ENCODE data around the gene ATXN1L.

ATXN1L gene

DNA sequence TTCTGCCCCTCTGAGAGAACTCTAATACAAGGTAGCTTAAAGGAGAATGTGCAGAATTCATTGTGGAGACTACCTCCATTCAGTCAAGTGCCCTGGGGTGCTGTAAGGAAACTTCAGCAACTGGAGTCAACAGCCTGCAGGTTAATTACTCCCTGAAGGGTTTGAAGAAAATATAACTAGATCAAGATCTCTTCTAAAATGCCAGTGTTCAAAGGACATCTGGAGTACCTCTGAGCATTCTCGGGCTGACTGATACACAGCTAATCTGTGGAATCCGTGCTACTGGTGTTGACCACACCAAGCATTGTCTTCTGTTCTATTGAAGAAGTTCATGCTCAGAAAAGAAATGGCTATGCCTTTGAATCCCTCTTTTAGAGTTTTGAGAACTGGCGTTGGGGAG lies 11.5 kb upstream of the ATXN1L start:
- Histone ChIP-seq H3K4me3 (ENCODE audit: low read length) (no peak overlapping the region), H3K27me3 (ENCODE audit: insufficient read depth, low read length) (no peaks in the 10 kb centered on the region), H2AFZ (ENCODE audit: low read depth, low read length) (no peak overlapping the region), H3K4me1 (ENCODE audit: insufficient read depth, low read length) (no peaks in the 10 kb centered on the region), H3K36me3 (ENCODE audit: insufficient read depth, low read length) (no peaks in the 10 kb centered on the region), H3K9me3 (ENCODE audit: low read length) (no peaks in the 10 kb centered on the region)

DNA sequence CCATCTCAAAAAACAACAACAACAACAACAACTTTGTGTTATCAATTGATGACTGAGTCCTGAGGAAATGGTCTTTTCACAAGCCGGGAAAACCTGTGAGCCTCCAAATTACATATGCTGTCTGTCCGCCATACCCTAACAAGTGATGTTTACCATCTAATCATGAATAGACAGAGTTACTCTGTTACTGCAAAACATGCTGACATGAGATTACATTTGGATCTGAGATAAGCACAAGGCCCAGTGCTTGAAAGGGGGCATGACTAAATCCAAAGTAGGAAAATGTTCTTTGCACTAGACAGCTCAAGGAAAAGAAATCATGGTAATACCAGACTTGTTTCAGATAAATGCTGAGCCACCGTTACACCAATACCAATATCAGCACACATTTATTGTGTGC lies 8.6 kb upstream of the ATXN1L start:
- H3K4me3 ChIP-seq (ENCODE audit: low read length): no peak overlapping the region
- H3K9me3 ChIP-seq (ENCODE audit: low read length): no peaks in the 10 kb centered on the region
- H3K4me1 ChIP-seq (ENCODE audit: insufficient read depth, low read length): no peaks in the 10 kb centered on the region
- H2AFZ ChIP-seq (ENCODE audit: low read depth, low read length): no peak overlapping the region
- no peaks in the 10 kb centered on the region for H3K36me3 ChIP-seq (ENCODE audit: insufficient read depth, low read length)
- no peaks in the 10 kb centered on the region for H3K27me3 ChIP-seq (ENCODE audit: insufficient read depth, low read length)

DNA sequence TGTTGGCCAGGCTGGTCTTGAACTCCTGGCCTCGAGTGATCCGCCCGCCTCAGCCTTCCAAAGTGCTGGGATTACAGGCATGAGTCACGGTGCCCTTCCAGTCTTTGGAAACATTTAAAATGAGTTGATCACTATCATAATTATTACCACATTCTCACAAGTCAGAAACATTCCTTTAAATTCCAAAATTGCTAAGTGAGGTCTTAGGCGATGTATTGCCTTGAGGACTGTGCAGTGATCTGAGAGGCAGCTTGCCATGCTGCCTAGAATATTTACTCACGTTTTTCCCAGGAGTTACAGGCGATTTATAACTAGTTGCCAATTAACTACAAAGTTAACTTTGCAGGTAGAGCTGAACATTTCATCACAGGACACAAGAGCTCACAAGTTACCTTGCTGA lies 5.7 kb upstream of the ATXN1L start:
- Histone ChIP-seq H3K27me3 (ENCODE audit: insufficient read depth, low read length) (no peaks in the 10 kb centered on the region), H3K4me1 (ENCODE audit: insufficient read depth, low read length) (no peaks in the 10 kb centered on the region), H3K36me3 (ENCODE audit: insufficient read depth, low read length) (no peaks in the 10 kb centered on the region), H2AFZ (ENCODE audit: low read depth, low read length) (no peak overlapping the region), H3K9me3 (ENCODE audit: low read length) (no peaks in the 10 kb centered on the region), H3K4me3 (ENCODE audit: low read length) (no peak overlapping the region)

DNA sequence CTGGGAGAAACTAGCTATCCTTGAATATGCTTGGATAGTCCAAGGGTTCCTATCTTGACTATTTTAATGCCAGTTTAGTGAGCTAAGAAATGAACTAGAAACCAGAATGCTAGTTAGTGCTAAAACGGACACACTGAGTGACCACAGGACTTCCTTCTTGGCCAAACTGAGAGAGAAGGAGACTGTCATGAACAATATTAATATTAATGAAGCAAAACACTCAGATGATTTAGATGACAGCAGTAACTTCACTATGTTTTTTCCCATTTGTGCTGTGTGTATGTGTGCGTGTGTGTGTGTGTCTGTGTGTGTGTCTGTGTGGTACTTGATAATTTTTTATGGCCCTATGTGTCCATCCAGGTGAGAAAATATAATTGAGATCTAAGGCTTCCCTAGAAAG lies 2.2 kb upstream of the ATXN1L start:
- H3K9me3 ChIP-seq (ENCODE audit: low read length): no peaks in the 10 kb centered on the region
- no peaks in the 10 kb centered on the region for H3K27me3 ChIP-seq (ENCODE audit: insufficient read depth, low read length)

DNA sequence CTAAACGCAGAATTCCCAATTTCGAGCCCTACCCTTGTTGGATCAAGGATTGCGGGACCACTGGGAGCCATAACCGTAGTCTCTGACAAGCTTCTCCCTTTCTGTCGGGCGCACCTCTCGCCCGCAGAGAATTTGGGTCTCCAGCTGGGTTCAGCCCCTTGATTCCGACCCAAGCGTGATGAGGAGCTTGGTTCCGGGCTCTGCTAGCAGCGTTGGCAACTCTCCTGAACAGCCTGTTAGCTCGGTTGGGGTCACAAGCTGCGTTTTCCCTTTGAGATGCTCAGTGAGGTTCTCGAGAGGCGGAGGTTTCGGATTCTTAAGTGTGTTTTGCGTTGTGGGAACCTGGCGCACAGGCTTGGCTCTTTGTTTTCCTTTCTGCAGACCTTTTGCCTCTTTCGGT lies 655 bp downstream of the ATXN1L start:
- H2AFZ ChIP-seq (ENCODE audit: low read depth, low read length): peak overlapping the region; percentile 95
- peaks cover 17% of the 10 kb centered on the region for H3K4me1 ChIP-seq (ENCODE audit: insufficient read depth, low read length)
- peak overlapping the region; percentile 80 for H3K4me3 ChIP-seq (ENCODE audit: low read length)
- H3K36me3 ChIP-seq (ENCODE audit: insufficient read depth, low read length): peaks cover 38% of the 10 kb centered on the region
- H3K9me3 ChIP-seq (ENCODE audit: low read length): no peaks in the 10 kb centered on the region
- H3K27me3 ChIP-seq (ENCODE audit: insufficient read depth, low read length): no peaks in the 10 kb centered on the region

More for the DNA sequence above, 2.2 kb upstream of the ATXN1L start:
- peaks cover 17% of the 10 kb centered on the region for H3K4me1 ChIP-seq (ENCODE audit: insufficient read depth, low read length)
- peaks cover 9% of the 10 kb centered on the region for H3K36me3 ChIP-seq (ENCODE audit: insufficient read depth, low read length)
- H2AFZ ChIP-seq (ENCODE audit: low read depth, low read length): no peak overlapping the region
- no peak overlapping the region for H3K4me3 ChIP-seq (ENCODE audit: low read length)

DNA sequence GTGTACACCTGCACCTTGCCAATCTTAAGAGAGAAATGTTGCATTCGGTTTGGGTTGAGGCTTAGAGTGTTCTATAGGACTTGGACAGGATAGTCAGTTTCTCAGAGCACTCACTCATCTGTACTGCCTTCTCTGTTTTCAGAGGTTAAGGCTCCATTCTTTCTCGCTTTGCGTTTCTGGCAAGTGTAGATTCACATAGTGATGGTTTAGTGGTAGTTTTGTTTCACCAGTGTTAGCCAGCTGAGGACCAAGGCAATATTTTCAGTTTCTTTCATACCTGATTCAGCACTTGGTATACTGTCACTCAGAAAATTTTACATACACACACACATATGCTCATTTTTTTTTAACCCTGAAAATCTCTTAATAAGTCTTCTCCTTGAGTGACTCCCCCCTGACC lies 1.3 kb downstream of the ATXN1L start:
- H2AFZ ChIP-seq (ENCODE audit: low read depth, low read length): no peak overlapping the region
- H3K4me3 ChIP-seq (ENCODE audit: low read length): peak overlapping the region; percentile 80
- H3K4me1 ChIP-seq (ENCODE audit: insufficient read depth, low read length): peaks cover 17% of the 10 kb centered on the region
- no peaks in the 10 kb centered on the region for H3K9me3 ChIP-seq (ENCODE audit: low read length)
- no peaks in the 10 kb centered on the region for H3K27me3 ChIP-seq (ENCODE audit: insufficient read depth, low read length)
- H3K36me3 ChIP-seq (ENCODE audit: insufficient read depth, low read length): peaks cover 43% of the 10 kb centered on the region

DNA sequence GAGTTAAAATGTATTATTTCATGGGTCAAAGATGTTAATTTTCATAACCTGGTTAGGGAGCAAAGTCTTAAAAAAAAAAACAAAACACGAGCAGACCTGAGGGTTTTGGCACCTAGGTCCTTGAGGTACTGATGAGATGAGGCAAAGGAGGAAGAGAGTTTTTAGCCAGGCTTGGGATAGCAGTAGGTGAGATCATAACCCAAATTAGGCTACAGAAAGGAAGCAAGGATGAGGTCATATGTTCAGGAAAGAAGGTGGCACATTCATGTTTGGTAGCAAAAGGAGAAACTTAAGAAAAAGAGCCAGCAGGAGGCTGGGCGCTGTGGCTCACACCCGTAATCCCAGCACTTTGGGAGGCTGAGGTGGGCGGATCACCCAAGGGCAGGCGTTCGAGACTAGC lies 2.8 kb downstream of the ATXN1L start:
- peaks cover 55% of the 10 kb centered on the region for H3K36me3 ChIP-seq (ENCODE audit: insufficient read depth, low read length)
- no peaks in the 10 kb centered on the region for H3K9me3 ChIP-seq (ENCODE audit: low read length)
- no peak overlapping the region for H3K4me3 ChIP-seq (ENCODE audit: low read length)
- H3K4me1 ChIP-seq (ENCODE audit: insufficient read depth, low read length): peaks cover 17% of the 10 kb centered on the region
- H2AFZ ChIP-seq (ENCODE audit: low read depth, low read length): no peak overlapping the region
- H3K27me3 ChIP-seq (ENCODE audit: insufficient read depth, low read length): no peaks in the 10 kb centered on the region

DNA sequence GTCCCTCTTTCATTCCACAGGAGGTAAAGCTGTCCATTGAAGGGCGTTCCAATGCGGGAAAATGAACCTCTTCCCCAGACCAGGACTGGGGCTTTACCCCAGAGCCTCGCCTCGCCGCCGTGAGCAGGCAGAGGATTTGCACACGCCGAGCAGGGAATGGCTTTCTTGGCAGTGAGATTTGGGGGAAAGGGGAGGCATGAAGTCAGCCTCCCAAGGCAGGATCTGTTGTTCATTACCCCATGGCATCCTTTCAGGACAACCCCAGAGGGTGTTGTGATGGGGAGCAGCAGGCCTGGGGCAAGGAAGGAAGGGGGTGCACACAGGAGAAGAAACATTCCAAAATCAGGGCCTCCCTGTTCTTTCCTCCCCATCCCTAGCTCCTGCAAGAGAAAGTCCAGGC lies 6.0 kb downstream of the ATXN1L start:
- Histone ChIP-seq H3K4me3 (ENCODE audit: low read length) (no peak overlapping the region), H2AFZ (ENCODE audit: low read depth, low read length) (no peak overlapping the region), H3K9me3 (ENCODE audit: low read length) (no peaks in the 10 kb centered on the region), H3K27me3 (ENCODE audit: insufficient read depth, low read length) (no peaks in the 10 kb centered on the region), H3K36me3 (ENCODE audit: insufficient read depth, low read length) (peaks cover 81% of the 10 kb centered on the region), H3K4me1 (ENCODE audit: insufficient read depth, low read length) (peaks cover 11% of the 10 kb centered on the region)

DNA sequence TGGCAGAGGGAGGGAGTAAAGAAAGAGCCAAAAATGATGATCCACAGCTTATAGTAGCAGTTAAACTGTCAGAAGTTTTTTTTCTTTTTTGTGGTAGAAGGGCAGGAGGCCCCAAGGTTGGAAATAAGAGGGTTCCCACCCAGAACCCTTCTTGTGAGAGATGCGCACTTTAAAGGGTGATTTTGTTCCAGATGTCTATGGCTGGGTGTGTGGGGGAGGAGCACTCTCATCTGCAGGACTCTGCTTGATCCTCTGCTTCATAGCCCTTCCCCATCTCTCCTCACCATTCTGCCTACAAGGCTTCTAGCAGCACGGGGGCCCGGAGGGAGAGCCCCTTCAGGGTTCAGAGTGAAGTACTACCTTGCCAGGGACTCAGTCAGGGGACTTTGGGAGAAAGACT lies 6.4 kb downstream of the ATXN1L start:
- H3K36me3 ChIP-seq (ENCODE audit: insufficient read depth, low read length): peaks cover 81% of the 10 kb centered on the region
- peaks cover 7% of the 10 kb centered on the region for H3K4me1 ChIP-seq (ENCODE audit: insufficient read depth, low read length)
- H3K9me3 ChIP-seq (ENCODE audit: low read length): no peaks in the 10 kb centered on the region
- H2AFZ ChIP-seq (ENCODE audit: low read depth, low read length): no peak overlapping the region
- H3K27me3 ChIP-seq (ENCODE audit: insufficient read depth, low read length): no peaks in the 10 kb centered on the region
- H3K4me3 ChIP-seq (ENCODE audit: low read length): no peak overlapping the region

DNA sequence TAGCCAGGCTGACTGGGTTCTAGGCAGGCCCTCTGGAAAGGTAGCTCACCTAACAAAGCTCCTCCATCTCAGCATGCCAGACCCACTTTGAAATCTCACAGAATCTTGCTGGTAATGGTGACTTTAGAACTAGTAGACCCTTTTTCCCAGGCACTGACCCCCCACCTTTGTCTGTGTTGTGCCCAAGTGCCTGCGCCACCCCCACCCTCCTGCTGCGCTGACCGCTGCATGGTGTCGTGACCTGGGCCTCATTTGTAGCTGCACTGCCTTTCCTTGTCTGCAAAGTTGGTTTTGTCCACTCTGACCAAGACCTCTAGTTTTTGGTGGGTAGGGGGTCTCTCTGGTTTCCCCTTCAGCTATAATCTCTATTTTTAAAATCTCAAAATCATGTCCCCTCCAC lies 6.8 kb downstream of the ATXN1L start:
- Histone ChIP-seq H3K36me3 (ENCODE audit: insufficient read depth, low read length) (peaks cover 81% of the 10 kb centered on the region), H3K4me3 (ENCODE audit: low read length) (no peak overlapping the region), H2AFZ (ENCODE audit: low read depth, low read length) (no peak overlapping the region), H3K9me3 (ENCODE audit: low read length) (no peaks in the 10 kb centered on the region), H3K4me1 (ENCODE audit: insufficient read depth, low read length) (peaks cover 3% of the 10 kb centered on the region), H3K27me3 (ENCODE audit: insufficient read depth, low read length) (no peaks in the 10 kb centered on the region)

DNA sequence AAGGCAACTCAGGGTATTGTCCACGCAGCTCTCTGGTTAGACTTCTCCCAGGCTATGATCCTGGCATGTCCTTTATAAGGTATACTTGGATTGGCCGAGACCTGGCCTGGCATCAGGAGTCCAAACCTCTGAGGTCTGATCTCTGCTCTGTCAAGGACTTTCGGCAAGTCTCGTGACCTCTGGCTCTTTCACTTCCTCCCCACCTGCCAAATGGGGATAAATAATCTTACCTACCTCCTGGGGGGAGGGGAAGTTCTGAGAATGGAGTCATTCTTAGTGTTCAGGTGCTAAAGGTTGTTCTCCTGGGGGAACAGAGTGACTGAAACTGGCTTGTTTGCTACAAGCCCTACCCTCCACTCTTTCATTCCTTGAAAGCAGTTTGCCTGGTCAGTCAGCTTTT lies 7.6 kb downstream of the ATXN1L start:
- H2AFZ ChIP-seq (ENCODE audit: low read depth, low read length): no peak overlapping the region
- no peaks in the 10 kb centered on the region for H3K4me1 ChIP-seq (ENCODE audit: insufficient read depth, low read length)
- peaks cover 77% of the 10 kb centered on the region for H3K36me3 ChIP-seq (ENCODE audit: insufficient read depth, low read length)

DNA sequence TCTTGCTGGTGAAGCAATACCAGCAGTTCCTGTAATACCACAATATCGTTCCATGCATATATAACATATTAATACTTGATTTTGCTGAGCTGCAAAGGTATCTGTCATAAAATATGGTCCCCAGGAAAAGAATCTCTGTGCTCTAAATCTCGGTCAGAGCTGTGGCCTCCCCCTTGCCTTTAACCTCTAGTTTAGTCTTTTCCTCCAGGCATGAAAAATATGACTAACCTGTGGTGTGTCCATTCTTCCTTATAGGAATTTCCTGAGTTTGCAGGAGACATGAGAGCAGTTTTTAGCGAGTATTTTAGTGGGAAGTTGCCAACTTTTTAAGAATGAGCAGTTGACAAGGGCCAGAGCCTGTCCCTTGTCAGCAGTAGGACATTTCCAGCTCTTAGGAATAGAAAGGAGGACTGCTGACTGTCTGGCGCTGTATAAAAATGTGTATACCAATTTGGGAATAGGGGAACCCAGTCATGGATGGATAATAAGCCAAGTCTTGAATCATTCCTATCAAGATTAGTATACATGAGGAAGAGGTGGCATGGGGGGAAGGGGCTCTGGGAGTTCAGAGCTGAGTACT lies 8.7 kb downstream of the ATXN1L start:
- Histone ChIP-seq H3K4me3 (ENCODE audit: low read length) (no peak overlapping the region), H3K36me3 (ENCODE audit: insufficient read depth, low read length) (peaks cover 75% of the 10 kb centered on the region), H3K4me1 (ENCODE audit: insufficient read depth, low read length) (no peaks in the 10 kb centered on the region), H3K27me3 (ENCODE audit: insufficient read depth, low read length) (no peaks in the 10 kb centered on the region), H2AFZ (ENCODE audit: low read depth, low read length) (no peak overlapping the region), H3K9me3 (ENCODE audit: low read length) (no peaks in the 10 kb centered on the region)

More for the DNA sequence above, 7.6 kb downstream of the ATXN1L start:
- Histone ChIP-seq H3K4me3 (ENCODE audit: low read length) (no peak overlapping the region), H3K27me3 (ENCODE audit: insufficient read depth, low read length) (no peaks in the 10 kb centered on the region), H3K9me3 (ENCODE audit: low read length) (no peaks in the 10 kb centered on the region)

DNA sequence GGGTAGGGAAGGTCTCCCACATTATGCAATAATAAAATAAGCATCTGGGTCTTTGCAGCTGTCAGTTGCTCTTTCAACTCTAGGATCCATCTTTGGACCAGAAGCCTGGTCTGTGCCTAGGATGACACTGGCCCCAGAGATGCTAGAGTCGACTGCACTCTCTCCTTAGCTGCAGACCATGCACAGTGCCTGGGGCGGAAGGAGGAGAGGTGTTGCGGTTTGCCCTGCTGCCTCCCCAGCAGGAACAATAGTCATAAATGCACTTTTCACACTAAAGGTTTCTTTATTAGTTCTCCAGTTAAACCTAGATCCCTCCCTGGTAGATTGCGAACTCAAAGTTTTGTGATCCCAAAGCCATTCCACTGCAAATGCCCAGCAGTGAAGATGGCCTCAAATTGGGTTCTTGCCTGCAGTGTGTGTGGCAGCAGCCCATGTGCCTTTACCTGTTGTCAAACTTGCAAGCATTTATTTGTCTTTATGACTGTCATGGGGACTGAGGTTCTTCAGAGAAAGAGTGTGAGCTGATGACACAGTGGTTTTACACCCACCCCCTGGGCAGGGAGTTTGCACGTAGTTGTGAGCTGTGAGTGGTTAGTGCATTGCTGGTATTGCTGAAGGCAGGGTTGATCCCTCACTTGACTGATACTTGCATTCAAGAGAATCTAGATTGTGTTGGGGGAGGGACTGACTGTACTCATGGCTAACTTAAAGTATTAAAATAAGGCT lies 10.3 kb downstream of the ATXN1L start:
- Histone ChIP-seq H3K36me3 (ENCODE audit: insufficient read depth, low read length) (peaks cover 71% of the 10 kb centered on the region), H3K9me3 (ENCODE audit: low read length) (no peaks in the 10 kb centered on the region), H3K4me3 (ENCODE audit: low read length) (no peak overlapping the region), H3K27me3 (ENCODE audit: insufficient read depth, low read length) (no peaks in the 10 kb centered on the region), H3K4me1 (ENCODE audit: insufficient read depth, low read length) (no peaks in the 10 kb centered on the region), H2AFZ (ENCODE audit: low read depth, low read length) (no peak overlapping the region)

Data from neuron (in vitro differentiated cells).